SK-N-MC (cell line): ENCODE data around the gene DDX1.
A peak's percentile ranks its signal among the peaks of the same experiment; 100 is the strongest.

Experiments used
- DNase-seq: peaks from one replicate; pipeline ENCODE4 v3.0.0-alpha.2; 2011; ENCODE audit warnings: low read depth, low spot score
- H3K27ac ChIP-seq: fragments of 200-600 bp; sonication (generic); 2 replicates; pipeline ENCODE4 v1.5.1; 2016; ENCODE audit warnings: mixed run types
- H3K36me3 ChIP-seq: fragments of 200-600 bp; sonication (generic); 2 replicates; pipeline ENCODE4 v1.6.1; 2017; ENCODE audit warnings: antibody characterized with exemption, low read length, mixed read lengths; ENCODE audit not compliant: insufficient read depth
- H3K4me3 ChIP-seq: fragments of 200-600 bp; sonication (generic); 2 replicates; pipeline ENCODE4 v1.5.1; 2016
- H3K9ac ChIP-seq: fragments of 200-600 bp; sonication (generic); 2 replicates; pipeline ENCODE4 v1.8.0; 2017; ENCODE audit warnings: mixed run types, mixed read lengths; ENCODE audit not compliant: insufficient read length
- H3K9me3 ChIP-seq: fragments of 200-600 bp; sonication (generic); 2 replicates; pipeline ENCODE4 v1.6.1; 2017; ENCODE audit warnings: low read depth, mild to moderate bottlenecking, antibody characterized with exemption, low read length, moderate library complexity, mixed read lengths
- EZH2 ChIP-seq: fragments of 200-600 bp; sonication (generic); IDR thresholded peaks from one replicate; pipeline ENCODE4 v1.6.1; 2017; ENCODE audit warnings: antibody characterized with exemption
- FOXP2 ChIP-seq: optimal IDR thresholded peaks from 2 replicates; pipeline ENCODE3; 2011; ENCODE audit warnings: mild to moderate bottlenecking, moderate library complexity; ENCODE audit not compliant: insufficient read depth; ENCODE audit errors: extremely low read length, control extremely low read depth
- POLR2AphosphoS5 ChIP-seq: IDR thresholded peaks from 2 replicates; pipeline ENCODE4 v1.6.1; 2012; ENCODE audit warnings: mild to moderate bottlenecking, low read depth, low read length, borderline replicate concordance

Gene DDX1

DNA sequence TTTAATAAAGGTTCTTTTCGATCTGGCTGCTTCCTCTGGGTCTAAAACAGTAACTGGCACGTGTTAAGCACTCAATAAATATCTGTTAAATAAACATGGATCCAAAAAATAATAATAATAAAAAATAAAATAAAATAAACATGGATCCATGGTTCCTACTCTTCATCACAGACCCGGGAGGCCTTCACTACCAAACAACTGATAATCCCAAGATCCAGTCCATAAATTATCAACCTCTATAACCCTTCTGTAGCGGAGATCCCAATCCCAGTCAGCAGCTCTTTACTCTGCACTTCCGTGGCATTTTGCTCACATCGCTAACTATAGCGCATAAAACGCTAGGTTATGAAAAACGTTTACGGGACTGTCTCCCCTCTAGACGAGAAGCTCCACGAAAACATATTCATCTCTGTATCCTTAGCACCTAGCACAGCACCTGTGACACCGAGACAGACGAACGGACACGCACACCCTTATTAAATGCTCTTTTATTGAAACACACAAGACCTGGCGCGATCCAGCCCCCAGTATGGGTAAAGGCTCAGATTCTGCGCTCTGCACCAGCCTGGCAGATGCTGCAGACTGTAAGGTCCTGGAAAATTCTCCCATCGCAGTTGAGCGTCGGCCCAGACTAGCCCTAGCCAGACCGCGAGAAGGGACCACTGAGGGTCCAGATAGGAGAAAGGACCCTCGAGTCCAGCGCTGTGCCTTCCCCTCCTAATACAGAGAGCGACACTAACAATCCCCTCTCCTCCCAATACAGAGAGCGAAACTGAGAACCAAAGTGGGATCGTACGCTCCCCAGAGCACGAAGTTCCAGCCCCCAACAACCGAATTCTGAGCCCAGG is 31.3 kb upstream of the DDX1 start:
- peak overlapping the region; percentile 81 for H3K9ac ChIP-seq
- TF ChIP-seq POLR2AphosphoS5 (no peak), FOXP2 (no peak)
- no peaks in the 10 kb centered on the region for H3K36me3 ChIP-seq
- no peak overlapping the region for H3K27ac ChIP-seq
- H3K9me3 ChIP-seq = no peaks in the 10 kb centered on the region
- H3K4me3 ChIP-seq = peak overlapping the region; percentile 87
- no peak for DNase-seq

- Histone ChIP-seq H3K36me3 (no peaks in the 10 kb centered on the region), H3K9ac (peak within 1 kb of the TSS; percentile 81), H3K4me3 (peak within 1 kb of the TSS; percentile 87), H3K27ac (peak within 1 kb of the TSS; percentile 72), H3K9me3 (no peaks in the 10 kb centered on the region)
- peak; percentile 70 for DNase-seq
- TF ChIP-seq POLR2AphosphoS5 (peak; percentile 79), EZH2 (no peak), FOXP2 (no peak)
These were observed 30.6 kb upstream of the DDX1 start, which contains the start of gene NBAS for GRCh38 chr2:15560988-15561573. NBAS (minus strand) TSS chr2:15561334; CDS start chr2:15561304, 30 bp downstream.

DNA sequence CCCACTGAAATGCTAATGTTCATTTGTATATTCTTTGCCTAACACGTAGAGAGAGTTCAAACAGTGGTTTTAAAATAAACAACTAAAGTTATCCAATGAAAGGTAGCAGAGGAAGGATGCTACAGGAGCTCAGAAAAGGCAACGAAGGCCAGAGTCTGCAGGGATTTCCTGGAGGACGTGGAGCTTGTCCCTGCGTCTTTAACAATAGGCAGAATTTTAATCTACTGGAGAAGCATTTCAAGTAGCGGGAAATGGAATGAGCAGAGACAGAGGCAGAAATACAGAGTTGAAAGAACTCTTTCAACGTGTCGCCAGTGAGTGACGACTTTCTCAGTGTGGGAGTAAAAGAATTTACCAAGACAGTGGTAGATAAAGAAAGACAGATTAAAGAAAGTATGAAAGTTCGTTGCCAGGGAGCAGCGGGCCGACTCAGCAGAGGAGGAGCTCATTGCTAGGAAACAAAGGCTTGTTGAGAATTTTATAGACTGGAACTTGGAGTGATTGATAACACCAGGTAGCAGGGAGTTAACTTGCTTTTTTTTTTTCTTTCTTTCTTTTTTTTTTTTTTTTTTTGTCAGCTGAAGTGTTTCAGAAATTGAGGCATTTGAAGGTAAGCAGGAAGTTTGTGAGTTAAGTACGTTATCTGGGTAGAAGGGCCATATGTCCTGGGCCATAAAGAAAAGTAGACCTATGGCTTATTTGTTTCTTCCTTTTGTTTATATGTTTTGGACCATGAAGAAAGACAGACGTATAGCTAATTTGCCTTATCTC is 29.9 kb upstream of the DDX1 start:
- H3K36me3 ChIP-seq = no peaks in the 10 kb centered on the region
- H3K9ac ChIP-seq = peak overlapping the region; percentile 81
- H3K27ac ChIP-seq = peak overlapping the region; percentile 72
- H3K4me3 ChIP-seq = peak overlapping the region; percentile 87
- no peak for TF ChIP-seq EZH2
- TF ChIP-seq FOXP2 = no peak
- TF ChIP-seq POLR2AphosphoS5 = no peak
- no peak for DNase-seq
- no peaks in the 10 kb centered on the region for H3K9me3 ChIP-seq

DNA sequence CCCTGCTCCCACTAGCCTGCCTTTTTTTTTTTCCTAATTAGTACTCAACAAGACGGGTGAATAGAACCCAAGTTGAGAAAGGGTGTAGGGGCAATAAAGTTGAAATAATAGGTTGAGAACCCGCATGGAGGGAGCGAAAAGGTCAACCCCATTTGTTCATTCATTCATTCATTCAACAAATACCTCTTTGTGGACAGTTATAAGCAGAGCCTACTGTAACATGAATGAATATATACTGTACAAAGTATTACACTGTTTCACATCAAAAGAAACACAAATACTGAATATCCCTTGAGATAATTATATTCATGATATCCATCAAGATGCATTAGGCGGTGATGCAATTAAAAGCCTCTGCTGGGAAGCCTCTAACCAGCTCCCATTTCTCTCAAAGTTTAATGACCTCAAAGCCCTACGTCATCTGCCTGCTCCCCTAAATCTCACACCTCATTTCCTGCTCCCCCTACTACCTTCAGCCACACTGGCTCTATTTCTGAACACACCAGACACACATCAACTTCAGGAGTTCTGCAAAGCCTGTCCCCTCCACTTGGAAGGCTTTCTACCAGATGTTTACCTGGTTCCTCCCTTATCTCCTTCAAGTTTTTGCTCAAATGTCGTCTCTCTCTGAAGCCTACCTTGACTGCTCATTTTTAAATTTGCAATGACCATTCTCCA is 29.2 kb upstream of the DDX1 start:
- no peak for DNase-seq
- no peak overlapping the region for H3K9ac ChIP-seq
- H3K4me3 ChIP-seq = no peak overlapping the region
- H3K36me3 ChIP-seq = no peaks in the 10 kb centered on the region
- no peak overlapping the region for H3K27ac ChIP-seq
- TF ChIP-seq EZH2 (no peak), POLR2AphosphoS5 (no peak), FOXP2 (no peak)
- no peaks in the 10 kb centered on the region for H3K9me3 ChIP-seq

- no peaks in the 10 kb centered on the region for H3K36me3 ChIP-seq
- H3K4me3 ChIP-seq = no peak overlapping the region
- no peak overlapping the region for H3K27ac ChIP-seq
- DNase-seq = no peak
- H3K9ac ChIP-seq = no peak overlapping the region
- H3K9me3 ChIP-seq = no peaks in the 10 kb centered on the region
- TF ChIP-seq POLR2AphosphoS5 = no peak
- no peak for TF ChIP-seq EZH2
- TF ChIP-seq FOXP2 = no peak
These were observed 28.2 kb upstream of the DDX1 start for GRCh38 chr2:15563227-15564100.

- no peaks in the 10 kb centered on the region for H3K36me3 ChIP-seq
- no peak overlapping the region for H3K9ac ChIP-seq
- H3K9me3 ChIP-seq = no peaks in the 10 kb centered on the region
- no peak for DNase-seq
- TF ChIP-seq FOXP2 = no peak
- no peak for TF ChIP-seq POLR2AphosphoS5
- TF ChIP-seq EZH2 = no peak
- no peak overlapping the region for H3K27ac ChIP-seq
- no peak overlapping the region for H3K4me3 ChIP-seq
These were observed 26.3 kb upstream of the DDX1 start for GRCh38 chr2:15565392-15565791.

GRCh38 chr2:15565994-15566671 is 25.5 kb upstream of the DDX1 start:
- no peak for DNase-seq
- Histone ChIP-seq H3K9ac (no peak overlapping the region), H3K9me3 (no peaks in the 10 kb centered on the region), H3K4me3 (no peak overlapping the region), H3K27ac (no peak overlapping the region), H3K36me3 (no peaks in the 10 kb centered on the region)
- TF ChIP-seq EZH2 (no peak), POLR2AphosphoS5 (no peak), FOXP2 (no peak)
